Upper lobe of left lung (tissue), 6 donors: ENCODE results near the gene APOBEC3G. TPM values are rescaled to one million over a fixed set of nuclear protein-coding genes. Genes with fewer than 3 reads are reported as not detected.

ENCODE experiments used
- ATAC-seq, 2 donors: fragments of 200-7000 bp; cut with Tn5 transposase; one replicate each; pipeline ENCODE4 v1.9.1; 2022; ENCODE audit warnings: mild to moderate bottlenecking in 2 of 2, moderate library complexity in 2 of 2; ENCODE audit not compliant: low FRiP score in 2 of 2
- DNase-seq, 2 donors: peaks; one replicate each; pipeline ENCODE4 v3.0.0-alpha.2; 2019 to 2020
- H3K27ac ChIP-seq, 4 donors: fragments of 200-600 bp; sonication (generic); one replicate each; pipeline ENCODE4 v1.5.1; 2016 to 2019
- H3K27me3 ChIP-seq, 4 donors: fragments of 200-600 bp; sonication (generic); one replicate each; pipeline ENCODE4 v1.5.1; 2017 to 2019
- H3K36me3 ChIP-seq, 4 donors: fragments of 200-600 bp; sonication (generic); one replicate each; pipeline ENCODE4 v1.5.1; 2016 to 2019
- H3K4me1 ChIP-seq, 4 donors: fragments of 200-600 bp; sonication (generic); one replicate each; pipeline ENCODE4 v1.5.1; 2018 to 2019
- H3K4me3 ChIP-seq, 4 donors: fragments of 200-600 bp; sonication (generic); one replicate each; pipeline ENCODE4 v1.5.1; 2017 to 2019; ENCODE audit warnings: mild to moderate bottlenecking in 2 of 4, moderate library complexity in 1 of 4
- H3K9me3 ChIP-seq, 4 donors: fragments of 200-600 bp; sonication (generic); one replicate each; pipeline ENCODE4 v1.5.1; 2018 to 2019
- EP300 ChIP-seq, 4 donors: sonication (generic); formaldehyde crosslinking; IDR thresholded peaks; one replicate each; pipeline ENCODE4 v1.5.1; 2017; ENCODE audit warnings: antibody characterized with exemption in 4 of 4, control low read depth in 2 of 4
- POLR2A ChIP-seq, 4 donors: fragments of 450-650 bp; IDR thresholded peaks; one replicate each; pipeline ENCODE4 v1.5.1; 2016 to 2017; ENCODE audit warnings: antibody characterized with exemption in 4 of 4, mild to moderate bottlenecking in 2 of 4
- POLR2AphosphoS5 ChIP-seq, 2 donors: sonication (generic); formaldehyde crosslinking; IDR thresholded peaks; one replicate each; pipeline ENCODE4 v1.5.1; 2017; ENCODE audit warnings: antibody characterized with exemption in 2 of 2
- WGBS, 2 donors: methylation state at CpG; one replicate each; pipeline ENCODE4 v1.1.5; 2017 to 2018; 5-methylcytosine and 5-hydroxymethylcytosine counted together
- total RNA-seq, 6 donors: library from RNA; depleted of rRNA in 4 of 6; stranded (reverse); fragments of >200 nt in 4 of 6; gene quantifications; one replicate each; pipeline versions ENCODE4 v1.1.0 to v1.2.1, GENCODE V29; 2016 to 2021
- TF ChIP-seq, protein P1 (sequence below), 6 experiments: fragments of 450-650 bp in 4 of 6; fragments of 200-600 bp in 2 of 6; sonication (generic) in 2 of 6; IDR thresholded peaks; one replicate each; pipeline ENCODE4 v1.5.1; 2016 to 2019; ENCODE audit warnings: antibody characterized with exemption in 6 of 6
- donor health status: DM: no; HTN: no; CAD: no; lungs with moderate emphysema.
- donor health status: DM: no; HTN: yes; CAD: no; lungs with severe emphysema.

Gene APOBEC3G
- total RNA-seq, 6 donors from 2014 or later = 10.2 to 38.8 (median 15.8) TPM

DNA sequence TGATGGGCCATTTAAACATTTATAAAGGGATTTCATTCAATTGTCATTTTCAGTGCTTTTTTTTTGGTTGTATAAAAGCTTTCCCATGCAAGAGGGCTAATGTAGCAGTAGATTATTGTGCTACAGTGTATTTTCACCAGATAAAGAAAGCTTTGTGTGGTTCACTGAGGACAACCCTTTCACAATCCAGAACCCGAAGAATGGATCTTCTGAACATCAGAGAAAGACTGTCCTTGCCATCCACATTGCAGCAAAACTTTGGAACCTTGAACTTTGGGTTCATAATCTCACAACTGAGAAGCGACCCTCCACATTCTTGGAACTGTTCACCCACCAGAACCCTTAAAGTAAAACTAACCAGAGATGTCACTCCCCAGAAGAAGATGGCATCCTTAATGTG, 29.3 kb downstream of the APOBEC3G start:
- no peak for ATAC-seq
- H3K9me3 ChIP-seq = no peaks in the 10 kb centered on the region
- 86 to 89% methylated on average over 2 of the region's 2 CpGs for WGBS, 2 donors
- H3K4me3 ChIP-seq = no peak overlapping the region
- DNase-seq = no peak
- no peaks in the 10 kb centered on the region for H3K4me1 ChIP-seq
- H3K27ac ChIP-seq = no peak overlapping the region
- H3K36me3 ChIP-seq = no peaks in the 10 kb centered on the region
- no peaks in the 10 kb centered on the region for H3K27me3 ChIP-seq
- TF ChIP-seq, protein P1, sequence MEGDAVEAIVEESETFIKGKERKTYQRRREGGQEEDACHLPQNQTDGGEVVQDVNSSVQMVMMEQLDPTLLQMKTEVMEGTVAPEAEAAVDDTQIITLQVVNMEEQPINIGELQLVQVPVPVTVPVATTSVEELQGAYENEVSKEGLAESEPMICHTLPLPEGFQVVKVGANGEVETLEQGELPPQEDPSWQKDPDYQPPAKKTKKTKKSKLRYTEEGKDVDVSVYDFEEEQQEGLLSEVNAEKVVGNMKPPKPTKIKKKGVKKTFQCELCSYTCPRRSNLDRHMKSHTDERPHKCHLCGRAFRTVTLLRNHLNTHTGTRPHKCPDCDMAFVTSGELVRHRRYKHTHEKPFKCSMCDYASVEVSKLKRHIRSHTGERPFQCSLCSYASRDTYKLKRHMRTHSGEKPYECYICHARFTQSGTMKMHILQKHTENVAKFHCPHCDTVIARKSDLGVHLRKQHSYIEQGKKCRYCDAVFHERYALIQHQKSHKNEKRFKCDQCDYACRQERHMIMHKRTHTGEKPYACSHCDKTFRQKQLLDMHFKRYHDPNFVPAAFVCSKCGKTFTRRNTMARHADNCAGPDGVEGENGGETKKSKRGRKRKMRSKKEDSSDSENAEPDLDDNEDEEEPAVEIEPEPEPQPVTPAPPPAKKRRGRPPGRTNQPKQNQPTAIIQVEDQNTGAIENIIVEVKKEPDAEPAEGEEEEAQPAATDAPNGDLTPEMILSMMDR (IDR thresholded peaks at IDR 0.05) = no peak
- TF ChIP-seq EP300 (IDR thresholded peaks at IDR 0.05) (no peak), POLR2A (IDR thresholded peaks at IDR 0.05) (no peak), POLR2AphosphoS5 (IDR thresholded peaks at IDR 0.05) (no peak)

DNA sequence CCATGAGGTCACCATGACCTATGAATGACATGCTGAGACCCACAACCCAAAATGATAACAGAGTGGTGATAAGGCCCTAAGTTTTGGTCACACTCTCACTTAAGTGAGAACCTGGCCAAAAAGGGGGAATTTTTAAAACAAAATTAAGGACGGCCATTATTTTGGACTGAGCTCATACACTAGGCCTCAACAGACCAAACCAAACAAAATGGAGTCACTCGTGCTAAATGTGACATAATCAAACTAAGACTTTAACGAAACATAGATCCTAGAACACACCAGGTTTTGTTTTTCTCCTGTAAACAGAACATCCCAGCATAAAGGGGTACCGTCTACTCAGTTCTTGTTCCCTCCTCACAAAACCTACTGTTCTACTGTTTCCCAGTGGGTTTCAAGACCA, 31.4 kb downstream of the APOBEC3G start:
- no peak overlapping the region for H3K27ac ChIP-seq
- H3K4me3 ChIP-seq = no peak overlapping the region
- H3K27me3 ChIP-seq = no peaks in the 10 kb centered on the region
- H3K36me3 ChIP-seq = no peaks in the 10 kb centered on the region
- no peaks in the 10 kb centered on the region for H3K4me1 ChIP-seq
- no peak for TF ChIP-seq EP300 (IDR thresholded peaks at IDR 0.05)
- no peak for TF ChIP-seq POLR2A (IDR thresholded peaks at IDR 0.05)
- TF ChIP-seq, protein P1 (IDR thresholded peaks at IDR 0.05) = no peak
- TF ChIP-seq POLR2AphosphoS5 (IDR thresholded peaks at IDR 0.05) = no peak
- 92 to 93% methylated on average over 4 of the region's 4 CpGs for whole genome bisulfite sequencing, 2 donors
- ATAC-seq (no peak), DNase-seq (no peak)
- H3K9me3 ChIP-seq = no peaks in the 10 kb centered on the region

DNA sequence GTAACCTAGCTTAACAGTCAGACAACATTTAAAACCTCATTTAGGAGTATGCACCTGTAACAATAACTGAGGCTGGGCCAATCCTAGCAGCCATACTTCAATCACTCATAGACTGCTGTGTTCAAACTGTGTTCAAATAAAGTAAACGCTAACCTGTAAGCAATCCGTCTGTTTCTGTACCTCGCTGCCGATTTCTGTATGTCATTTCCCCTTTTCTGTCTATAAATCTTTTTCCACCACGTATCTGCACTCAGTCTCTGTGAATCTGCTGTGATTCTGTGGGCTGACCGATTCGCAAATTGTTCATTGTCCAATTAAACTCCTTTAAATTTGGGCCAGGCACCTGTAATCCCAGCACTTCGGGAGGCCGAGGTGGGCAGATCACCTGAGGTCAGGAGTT, 32.3 kb downstream of the APOBEC3G start:
- Histone ChIP-seq H3K27me3 (no peaks in the 10 kb centered on the region), H3K9me3 (no peaks in the 10 kb centered on the region), H3K4me3 (no peak overlapping the region), H3K4me1 (no peaks in the 10 kb centered on the region), H3K36me3 (no peaks in the 10 kb centered on the region), H3K27ac (no peak overlapping the region)
- DNase-seq (no peak), ATAC-seq (no peak)
- TF ChIP-seq POLR2AphosphoS5 (IDR thresholded peaks at IDR 0.05) (no peak), POLR2A (IDR thresholded peaks at IDR 0.05) (no peak), EP300 (IDR thresholded peaks at IDR 0.05) (no peak)
- TF ChIP-seq, protein P1 (IDR thresholded peaks at IDR 0.05) = no peak
- WGBS, 2 donors = 69 to 75% methylated on average over 9 of the region's 9 CpGs

DNA sequence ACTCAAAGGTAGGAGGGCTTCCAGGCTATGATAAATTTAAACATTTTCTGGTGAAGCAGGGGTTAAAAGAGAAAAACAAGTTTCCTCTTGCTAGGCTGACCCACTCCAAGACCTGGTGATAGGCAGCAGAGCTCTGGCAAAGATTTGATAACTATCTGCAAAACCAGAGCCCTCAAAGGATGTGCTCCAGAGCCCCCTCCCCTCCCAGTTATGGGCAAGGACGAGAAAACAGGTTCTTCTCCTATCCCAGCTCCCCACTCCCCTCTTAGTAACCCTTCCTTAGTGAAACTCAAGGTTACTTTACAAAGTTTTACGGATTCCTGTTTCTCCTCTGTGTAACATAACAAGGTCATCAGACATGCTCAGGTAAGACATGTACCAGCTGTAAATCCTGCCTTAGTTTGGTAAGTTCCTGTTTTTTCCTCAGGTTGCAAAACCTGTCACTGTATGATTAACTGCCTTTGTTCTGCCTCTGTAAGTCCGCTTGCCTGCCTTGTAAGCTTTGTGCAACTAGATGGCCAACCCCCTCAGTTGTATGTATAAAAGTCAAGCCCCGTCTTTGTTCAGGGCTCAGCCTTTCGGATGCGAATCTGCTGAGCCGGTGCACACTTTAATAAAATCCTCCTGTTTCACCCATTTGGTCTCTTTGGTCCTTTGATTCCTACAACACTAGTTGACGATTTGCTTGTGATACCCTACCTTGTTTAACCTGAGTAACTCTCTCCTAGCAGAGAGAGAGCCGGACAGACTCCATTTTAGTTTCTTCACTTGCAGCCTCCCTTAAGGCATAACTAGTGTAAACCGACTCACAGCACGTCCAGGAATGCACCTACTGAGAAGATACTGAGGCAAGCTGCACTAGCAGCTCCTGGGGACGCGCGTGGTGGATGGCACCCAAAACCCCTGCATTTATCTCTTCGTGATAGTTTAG, 33.8 kb downstream of the APOBEC3G start:
- DNase-seq (no peak), ATAC-seq (no peak)
- 69 to 70% methylated on average over 15 of the region's 15 CpGs for WGBS, 2 donors
- H3K4me1 ChIP-seq = no peaks in the 10 kb centered on the region
- H3K27me3 ChIP-seq = no peaks in the 10 kb centered on the region
- TF ChIP-seq POLR2AphosphoS5 (IDR thresholded peaks at IDR 0.05) (no peak), POLR2A (IDR thresholded peaks at IDR 0.05) (no peak), EP300 (IDR thresholded peaks at IDR 0.05) (no peak)
- TF ChIP-seq, protein P1 (IDR thresholded peaks at IDR 0.05) = no peak
- no peak overlapping the region for H3K27ac ChIP-seq
- H3K9me3 ChIP-seq = no peaks in the 10 kb centered on the region
- H3K4me3 ChIP-seq = no peak overlapping the region
- no peaks in the 10 kb centered on the region for H3K36me3 ChIP-seq
